MM.1S (cell line): ENCODE data around the gene KIAA0319L.
A peak's percentile ranks its signal among the peaks of the same experiment; 100 is the strongest.

ENCODE experiments used
- DNase-seq: peaks from one replicate; pipeline ENCODE4 v3.0.0-alpha.2; 2015
- H2AFZ ChIP-seq: fragments of 300-600 bp; sonication (generic); 2 replicates; pipeline ENCODE4 v1.6.0; 2016; ENCODE audit warnings: antibody characterized with exemption, low read length
- H3F3A ChIP-seq: fragments of 300-600 bp; sonication (generic); 2 replicates; pipeline ENCODE4 v1.6.1; 2016; ENCODE audit warnings: mild to moderate bottlenecking, antibody characterized with exemption, low read length, moderate library complexity, mixed read lengths; ENCODE audit not compliant: insufficient read depth
- H3K27ac ChIP-seq: fragments of 300-600 bp; sonication (generic); 2 replicates; pipeline ENCODE4 v1.5.1; 2016; ENCODE audit warnings: mild to moderate bottlenecking, low read length
- H3K27me3 ChIP-seq: fragments of 300-600 bp; sonication (generic); replicated peaks from 2 replicates; pipeline ENCODE4 v1.6.0; 2016; ENCODE audit warnings: low read length; ENCODE audit not compliant: insufficient read depth
- H3K36me3 ChIP-seq: fragments of 300-600 bp; sonication (generic); replicated peaks from 2 replicates; pipeline ENCODE4 v1.6.1; 2016; ENCODE audit warnings: mild to moderate bottlenecking, low read length, mixed read lengths; ENCODE audit not compliant: insufficient read depth
- H3K4me1 ChIP-seq: fragments of 300-600 bp; sonication (generic); 2 replicates; pipeline ENCODE4 v1.6.1; 2016; ENCODE audit warnings: low read length, mixed read lengths
- H3K4me2 ChIP-seq: fragments of 300-600 bp; sonication (generic); 2 replicates; pipeline ENCODE4 v1.6.0; 2016; ENCODE audit warnings: low read depth, low read length
- H3K4me3 ChIP-seq: fragments of 300-600 bp; sonication (generic); 2 replicates; pipeline ENCODE4 v1.5.1; 2016; ENCODE audit warnings: low read length, mixed read lengths
- H3K79me2 ChIP-seq: fragments of 300-600 bp; sonication (generic); 2 replicates; pipeline ENCODE4 v1.6.1; 2016; ENCODE audit warnings: mixed run types, low read length, mixed read lengths
- H3K9ac ChIP-seq: fragments of 300-600 bp; sonication (generic); 2 replicates; pipeline ENCODE4 v1.6.1; 2016; ENCODE audit warnings: low read length, mixed read lengths
- H3K9me2 ChIP-seq: fragments of 300-600 bp; sonication (generic); replicated peaks from 2 replicates; pipeline ENCODE4 v1.6.1; 2016; ENCODE audit warnings: mild to moderate bottlenecking, low read length, mixed read lengths; ENCODE audit not compliant: insufficient read depth
- H3K9me3 ChIP-seq: fragments of 300-600 bp; sonication (generic); replicated peaks from 2 replicates; pipeline ENCODE4 v1.6.1; 2016; ENCODE audit warnings: mild to moderate bottlenecking, low read length, mixed read lengths; ENCODE audit not compliant: insufficient read depth
- H4K20me1 ChIP-seq: fragments of 300-600 bp; sonication (generic); 2 replicates; pipeline ENCODE4 v1.6.1; 2016; ENCODE audit warnings: mild to moderate bottlenecking, low read length, moderate library complexity, mixed read lengths; ENCODE audit not compliant: insufficient read depth
- EZH2 ChIP-seq: fragments of 300-600 bp; sonication (generic); optimal IDR thresholded peaks from 2 replicates; pipeline ENCODE3; 2017; ENCODE audit warnings: low read depth, mild to moderate bottlenecking, antibody characterized with exemption, low read length, mixed read lengths
- EZH2phosphoT487 ChIP-seq: fragments of 300-600 bp; sonication (generic); IDR thresholded peaks from 2 replicates; pipeline ENCODE4 v1.6.1; 2018; ENCODE audit warnings: antibody characterized with exemption, low read length
- TF ChIP-seq, protein P1 (sequence below): fragments of 300-600 bp; sonication (generic); IDR thresholded peaks from 2 replicates; pipeline ENCODE4 v1.5.1; 2016; ENCODE audit warnings: antibody characterized with exemption, low read length, mixed read lengths

Gene KIAA0319L

DNA sequence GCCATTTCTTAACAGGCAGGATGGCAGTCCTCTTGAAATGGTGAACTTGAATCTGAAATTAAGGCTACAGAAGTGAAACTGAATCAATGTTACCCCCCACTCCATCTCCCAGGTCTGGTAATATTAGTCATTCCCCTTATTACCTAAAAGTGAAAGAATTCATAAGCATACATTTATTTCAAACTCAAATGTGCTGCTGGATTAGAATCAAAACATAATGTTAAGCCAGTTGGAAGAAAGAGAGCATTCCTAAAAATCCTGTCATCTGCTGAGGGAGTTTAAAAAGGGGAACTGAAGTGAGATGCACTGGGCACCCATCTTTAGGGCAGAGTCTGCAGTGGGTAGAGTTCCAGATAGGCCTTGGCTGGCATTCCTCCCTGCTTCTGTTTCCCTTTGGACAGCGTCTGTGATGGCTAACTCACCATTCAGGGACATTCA lies 17.4 kb downstream of the KIAA0319L start:
- Histone ChIP-seq H3K36me3 (no peaks in the 10 kb centered on the region), H2AFZ (no peak overlapping the region), H3K27me3 (no peaks in the 10 kb centered on the region), H3K79me2 (peaks cover 76% of the 10 kb centered on the region), H3K27ac (peak overlapping the region; percentile 79), H3K4me1 (peaks cover 33% of the 10 kb centered on the region), H3K9me2 (no peaks in the 10 kb centered on the region), H3K9ac (no peak overlapping the region), H3K4me2 (peak overlapping the region; percentile 57), H3F3A (peaks cover 27% of the 10 kb centered on the region), H3K9me3 (no peaks in the 10 kb centered on the region), H4K20me1 (no peaks in the 10 kb centered on the region), H3K4me3 (no peak overlapping the region)
- no peak for TF ChIP-seq EZH2
- TF ChIP-seq, protein P1, sequence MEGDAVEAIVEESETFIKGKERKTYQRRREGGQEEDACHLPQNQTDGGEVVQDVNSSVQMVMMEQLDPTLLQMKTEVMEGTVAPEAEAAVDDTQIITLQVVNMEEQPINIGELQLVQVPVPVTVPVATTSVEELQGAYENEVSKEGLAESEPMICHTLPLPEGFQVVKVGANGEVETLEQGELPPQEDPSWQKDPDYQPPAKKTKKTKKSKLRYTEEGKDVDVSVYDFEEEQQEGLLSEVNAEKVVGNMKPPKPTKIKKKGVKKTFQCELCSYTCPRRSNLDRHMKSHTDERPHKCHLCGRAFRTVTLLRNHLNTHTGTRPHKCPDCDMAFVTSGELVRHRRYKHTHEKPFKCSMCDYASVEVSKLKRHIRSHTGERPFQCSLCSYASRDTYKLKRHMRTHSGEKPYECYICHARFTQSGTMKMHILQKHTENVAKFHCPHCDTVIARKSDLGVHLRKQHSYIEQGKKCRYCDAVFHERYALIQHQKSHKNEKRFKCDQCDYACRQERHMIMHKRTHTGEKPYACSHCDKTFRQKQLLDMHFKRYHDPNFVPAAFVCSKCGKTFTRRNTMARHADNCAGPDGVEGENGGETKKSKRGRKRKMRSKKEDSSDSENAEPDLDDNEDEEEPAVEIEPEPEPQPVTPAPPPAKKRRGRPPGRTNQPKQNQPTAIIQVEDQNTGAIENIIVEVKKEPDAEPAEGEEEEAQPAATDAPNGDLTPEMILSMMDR: no peak
- TF ChIP-seq EZH2phosphoT487: no peak
- peak; percentile 11 for DNase-seq

- Histone ChIP-seq H3K9ac (peak overlapping the region; percentile 30; the same call in 1 of the 2 replicates), H3K4me2 (peak overlapping the region; percentile 57), H3K27me3 (no peaks in the 10 kb centered on the region), H4K20me1 (no peaks in the 10 kb centered on the region), H2AFZ (peak overlapping the region; percentile 45), H3F3A (peaks cover 27% of the 10 kb centered on the region), H3K4me3 (peak overlapping the region; percentile 3; the same call in 1 of the 2 replicates), H3K36me3 (no peaks in the 10 kb centered on the region), H3K4me1 (peaks cover 33% of the 10 kb centered on the region), H3K9me2 (no peaks in the 10 kb centered on the region), H3K9me3 (no peaks in the 10 kb centered on the region), H3K79me2 (peaks cover 72% of the 10 kb centered on the region), H3K27ac (peak overlapping the region; percentile 79)
- DNase-seq: peak; percentile 26
- no peak for TF ChIP-seq EZH2
- TF ChIP-seq, protein P1: no peak
- no peak for TF ChIP-seq EZH2phosphoT487
These were observed 18.0 kb downstream of the KIAA0319L start for GRCh38 chr1:35539073-35539823.

DNA sequence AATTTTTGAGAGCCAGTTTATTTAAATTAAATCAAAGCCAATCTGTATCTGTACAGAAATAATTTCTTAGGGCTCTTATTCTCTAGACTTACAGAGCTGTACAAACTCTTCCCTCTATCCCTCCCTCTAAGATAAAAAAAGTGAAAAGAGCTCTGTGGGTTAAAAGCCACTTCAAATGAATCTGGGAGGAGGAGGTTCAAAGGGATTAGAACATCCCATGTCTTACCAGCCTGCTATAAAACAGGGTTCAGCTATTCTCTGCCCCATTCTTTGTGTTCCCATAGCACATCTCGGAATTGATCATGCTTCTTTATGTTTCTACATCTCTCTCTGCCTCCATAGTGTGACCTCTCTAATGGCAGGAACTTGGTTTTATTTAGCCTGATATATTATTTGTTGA lies 19.4 kb downstream of the KIAA0319L start:
- Histone ChIP-seq H3K27ac (peak overlapping the region; percentile 24; the same call in 1 of the 2 replicates), H3K4me2 (peak overlapping the region; percentile 35; the same call in 1 of the 2 replicates), H3F3A (peaks cover 27% of the 10 kb centered on the region), H3K4me3 (no peak overlapping the region), H3K9me3 (no peaks in the 10 kb centered on the region), H3K9me2 (no peaks in the 10 kb centered on the region), H3K9ac (no peak overlapping the region), H2AFZ (no peak overlapping the region), H3K36me3 (no peaks in the 10 kb centered on the region), H3K79me2 (peaks cover 72% of the 10 kb centered on the region), H4K20me1 (no peaks in the 10 kb centered on the region), H3K27me3 (no peaks in the 10 kb centered on the region), H3K4me1 (peaks cover 33% of the 10 kb centered on the region)
- no peak for DNase-seq
- TF ChIP-seq EZH2: no peak
- TF ChIP-seq, protein P1: no peak
- TF ChIP-seq EZH2phosphoT487: no peak
